Right atrium auricular region (tissue), 2 donors: ENCODE measurements around the gene XXYLT1. TPM values are rescaled to one million over a fixed set of nuclear protein-coding genes. Genes with fewer than 3 reads are reported as not detected.
"Not testable (repeated sequence)": the region's sequence is repeated elsewhere in the genome, so short reads cannot be mapped to it uniquely, and the experiment has no call there.

ENCODE experiments used
- DNase-seq: peaks from one replicate; pipeline ENCODE4 v3.0.0-alpha.2; 2019; ENCODE audit warnings: low spot score
- H3K27ac ChIP-seq, 2 donors: fragments of 200-600 bp; sonication (generic); 1 replicate in 1 of 2; 2 replicates in 1 of 2; pipeline ENCODE4 v1.5.1; 2016 to 2019
- H3K27me3 ChIP-seq, 2 donors: fragments of 200-600 bp; sonication (generic); one replicate each; pipeline versions ENCODE4 v1.5.1 to v1.6.0; 2017 to 2019
- H3K36me3 ChIP-seq: fragments of 200-600 bp; sonication (generic); one replicate; pipeline ENCODE4 v1.5.1; 2016
- H3K4me1 ChIP-seq, 2 donors: fragments of 200-600 bp; sonication (generic); one replicate each; pipeline versions ENCODE4 v1.5.1 to v1.6.0; 2017 to 2019
- H3K4me3 ChIP-seq, 2 donors: fragments of 200-600 bp; sonication (generic); 1 replicate in 1 of 2; 2 replicates in 1 of 2; pipeline ENCODE4 v1.5.1; 2017 to 2019; ENCODE audit warnings: mild to moderate bottlenecking in 1 of 2, moderate library complexity in 1 of 2
- H3K9me3 ChIP-seq, 2 donors: fragments of 200-600 bp; sonication (generic); one replicate each; pipeline ENCODE4 v1.5.1; 2019
- total RNA-seq, 2 donors: library from RNA; depleted of rRNA; stranded (reverse); fragments of >200 nt; gene quantifications; one replicate each; pipeline ENCODE4 v1.1.0, GENCODE V29; 2016
- TF ChIP-seq, protein P1 (sequence below), 2 donors: fragments of 200-600 bp; sonication (generic); IDR thresholded peaks; one replicate each; pipeline ENCODE4 v1.5.1; 2019; ENCODE audit warnings: antibody characterized with exemption in 2 of 2

Gene XXYLT1
- total RNA-seq, 2 donors from 2014 or later, result 4.6 to 6.7 TPM

GRCh38 chr3:195110647-195111318 lies 160.2 kb downstream of the XXYLT1 start:
- TF ChIP-seq, protein P1, sequence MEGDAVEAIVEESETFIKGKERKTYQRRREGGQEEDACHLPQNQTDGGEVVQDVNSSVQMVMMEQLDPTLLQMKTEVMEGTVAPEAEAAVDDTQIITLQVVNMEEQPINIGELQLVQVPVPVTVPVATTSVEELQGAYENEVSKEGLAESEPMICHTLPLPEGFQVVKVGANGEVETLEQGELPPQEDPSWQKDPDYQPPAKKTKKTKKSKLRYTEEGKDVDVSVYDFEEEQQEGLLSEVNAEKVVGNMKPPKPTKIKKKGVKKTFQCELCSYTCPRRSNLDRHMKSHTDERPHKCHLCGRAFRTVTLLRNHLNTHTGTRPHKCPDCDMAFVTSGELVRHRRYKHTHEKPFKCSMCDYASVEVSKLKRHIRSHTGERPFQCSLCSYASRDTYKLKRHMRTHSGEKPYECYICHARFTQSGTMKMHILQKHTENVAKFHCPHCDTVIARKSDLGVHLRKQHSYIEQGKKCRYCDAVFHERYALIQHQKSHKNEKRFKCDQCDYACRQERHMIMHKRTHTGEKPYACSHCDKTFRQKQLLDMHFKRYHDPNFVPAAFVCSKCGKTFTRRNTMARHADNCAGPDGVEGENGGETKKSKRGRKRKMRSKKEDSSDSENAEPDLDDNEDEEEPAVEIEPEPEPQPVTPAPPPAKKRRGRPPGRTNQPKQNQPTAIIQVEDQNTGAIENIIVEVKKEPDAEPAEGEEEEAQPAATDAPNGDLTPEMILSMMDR (IDR thresholded peaks at IDR 0.05), result no peak
- no peaks in the 10 kb centered on the region for H3K27me3 ChIP-seq
- H3K4me3 ChIP-seq, result no peak overlapping the region
- peaks cover 0 to 9% of the 10 kb centered on the region in 2 donors for H3K4me1 ChIP-seq
- DNase-seq, result peak; percentile 72
- H3K27ac ChIP-seq, result no peak overlapping the region
- H3K36me3 ChIP-seq, result no peaks in the 10 kb centered on the region
- no peaks in the 10 kb centered on the region for H3K9me3 ChIP-seq

DNA sequence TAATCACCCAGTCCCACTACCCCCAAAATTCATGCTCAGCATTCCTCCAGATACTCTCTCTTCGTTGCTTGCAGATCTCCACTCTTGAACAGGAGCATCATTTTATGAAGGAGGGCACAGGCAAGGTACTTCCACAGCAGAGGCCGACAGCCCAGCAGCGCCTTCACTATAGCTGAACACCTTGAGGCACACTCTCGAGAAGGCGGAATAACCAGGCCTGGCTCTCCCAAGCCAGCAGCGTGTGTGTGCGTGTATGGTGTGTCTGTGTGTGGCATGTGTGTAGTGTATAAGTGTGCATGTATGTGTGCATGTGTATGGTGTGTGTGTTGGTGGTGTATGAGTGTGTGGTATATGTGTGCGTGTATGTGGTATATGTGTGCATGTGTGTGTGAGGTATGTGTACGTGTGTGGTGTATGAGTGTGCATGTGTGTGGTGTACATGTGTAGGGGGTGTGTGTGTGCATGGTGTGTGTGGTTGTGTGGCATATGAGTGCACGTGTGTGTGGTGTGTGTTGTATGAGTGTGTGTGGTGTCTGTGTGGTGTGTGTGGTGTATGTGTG lies 161.8 kb downstream of the XXYLT1 start:
- no peak overlapping the region for H3K27ac ChIP-seq
- peaks cover 0 to 9% of the 10 kb centered on the region in 2 donors for H3K4me1 ChIP-seq
- H3K27me3 ChIP-seq, result no peaks in the 10 kb centered on the region
- TF ChIP-seq, protein P1 (IDR thresholded peaks at IDR 0.05), result no peak
- no peaks in the 10 kb centered on the region for H3K36me3 ChIP-seq
- no peaks in the 10 kb centered on the region for H3K9me3 ChIP-seq
- DNase-seq, result no peak
- no peak overlapping the region for H3K4me3 ChIP-seq

GRCh38 chr3:195107593-195107992 lies 163.4 kb downstream of the XXYLT1 start:
- no peak overlapping the region for H3K27ac ChIP-seq
- no peak for DNase-seq
- TF ChIP-seq, protein P1 (IDR thresholded peaks at IDR 0.05), result no peak

DNA sequence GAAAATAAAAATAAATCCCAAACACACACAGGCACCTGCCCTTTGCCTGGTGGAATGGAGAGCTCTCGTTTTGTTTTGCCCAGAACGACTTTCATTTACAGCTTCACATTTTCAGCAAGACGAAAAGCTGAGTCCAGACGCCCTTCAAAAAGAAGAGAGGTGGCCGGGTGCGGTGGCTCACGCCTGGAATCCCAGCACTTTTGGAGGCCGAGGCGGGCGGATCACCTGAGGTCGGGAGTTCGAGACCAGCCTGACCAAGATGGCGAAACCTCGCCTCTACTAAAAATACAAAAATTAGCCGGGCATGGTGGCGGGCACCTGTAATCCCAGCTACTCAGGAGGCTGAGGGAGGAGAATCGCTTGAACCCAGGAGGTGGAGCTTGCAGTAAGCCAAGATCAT lies 163.9 kb downstream of the XXYLT1 start:
- not testable (repeated sequence) for H3K27ac ChIP-seq, DNase-seq, H3K36me3 ChIP-seq, H3K9me3 ChIP-seq, H3K27me3 ChIP-seq, H3K4me3 ChIP-seq
- peaks cover 0 to 22% of the 10 kb centered on the region in 2 donors for H3K4me1 ChIP-seq

More at GRCh38 chr3:195107593-195107992, 163.4 kb downstream of the XXYLT1 start:
- H3K4me3 ChIP-seq, result no peak overlapping the region
- H3K27me3 ChIP-seq, result no peaks in the 10 kb centered on the region
- no peaks in the 10 kb centered on the region for H3K36me3 ChIP-seq
- H3K9me3 ChIP-seq, result no peaks in the 10 kb centered on the region
- peaks cover 0 to 17% of the 10 kb centered on the region in 2 donors for H3K4me1 ChIP-seq

GRCh38 chr3:195106418-195106906 lies 164.5 kb downstream of the XXYLT1 start:
- Histone ChIP-seq H3K36me3 (no peaks in the 10 kb centered on the region), H3K4me3 (peak overlapping the region in 1 of 2 donors; percentile 20), H3K27me3 (no peaks in the 10 kb centered on the region), H3K9me3 (no peaks in the 10 kb centered on the region), H3K27ac (no peak overlapping the region), H3K4me1 (peaks cover 0 to 25% of the 10 kb centered on the region in 2 donors)
- TF ChIP-seq, protein P1 (IDR thresholded peaks at IDR 0.05), result peak; percentile 100
- peak; percentile 70 for DNase-seq

DNA sequence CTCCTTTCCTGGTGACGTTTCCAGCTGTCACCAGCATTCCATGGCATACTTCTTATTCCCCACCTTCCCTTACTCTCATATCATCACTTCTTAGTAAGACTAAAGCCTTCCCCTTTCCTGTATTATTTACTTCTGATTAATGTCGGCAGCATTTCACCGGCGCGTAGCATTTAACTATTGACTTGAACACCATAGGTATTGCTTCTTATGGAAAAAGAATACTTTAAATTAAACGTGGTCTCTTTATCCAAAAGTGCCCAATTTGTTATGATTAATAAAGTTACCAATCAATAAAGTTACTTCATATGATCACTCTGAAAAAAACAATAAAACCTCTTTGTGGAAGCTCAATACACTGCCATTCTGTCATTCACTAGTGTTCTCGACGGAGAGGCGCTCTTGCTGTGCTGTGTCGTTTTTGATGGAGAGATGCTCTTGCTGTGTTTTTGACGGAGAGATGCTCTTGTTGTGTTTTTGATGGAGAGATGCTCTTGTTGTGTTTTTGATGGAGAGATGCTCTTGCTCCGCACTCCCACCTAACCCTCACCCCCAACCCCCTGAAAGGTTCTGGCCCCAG lies 165.0 kb downstream of the XXYLT1 start:
- no peaks in the 10 kb centered on the region for H3K9me3 ChIP-seq
- DNase-seq, result no peak
- peaks cover 0 to 31% of the 10 kb centered on the region in 2 donors for H3K4me1 ChIP-seq
- peak overlapping the region in 1 of 2 donors; percentile 20 for H3K4me3 ChIP-seq
- H3K27ac ChIP-seq, result no peak overlapping the region
- no peaks in the 10 kb centered on the region for H3K27me3 ChIP-seq
- TF ChIP-seq, protein P1 (IDR thresholded peaks at IDR 0.05), result no peak
- H3K36me3 ChIP-seq, result no peaks in the 10 kb centered on the region
